SK-N-SH (cell line): ENCODE data around the gene TMEM214. TPM values are rescaled to one million over a fixed set of nuclear protein-coding genes. Genes with fewer than 3 reads are reported as not detected.

Experiments used
- CTCF ChIA-PET: fragments of 300-600, 350-600 bp; formaldehyde crosslinking; extraction: SDS; loops from one replicate; lab custom pipeline; 2021; lab: Yijun Ruan, JAX
- POLR2A ChIA-PET: fragments of 350-600 bp; sonication (Branson Sonifier 250); formaldehyde crosslinking; extraction: SDS; loops from one replicate; lab custom pipeline; 2020; ENCODE audit warnings: antibody characterized with exemption, inconsistent platforms; lab: Yijun Ruan, JAX
- DNase-seq: peaks from one replicate; pipeline ENCODE4 v3.0.0; 2012
- H2AFZ ChIP-seq: fragments of 200-600 bp; sonication (generic); 2 replicates; pipeline ENCODE4 v1.8.1; 2016; ENCODE audit warnings: antibody characterized with exemption, mild to moderate bottlenecking, low read depth
- H3F3A ChIP-seq: fragments of 200-600 bp; sonication (generic); replicated peaks from 2 replicates; pipeline ENCODE3; 2016; ENCODE audit warnings: antibody characterized with exemption, mild to moderate bottlenecking; ENCODE audit not compliant: insufficient read depth
- H3K27ac ChIP-seq, 2 experiments: fragments of 200-500 bp in 1 of 2; fragments of 200-600 bp in 1 of 2; sonication (Bioruptor generic) in 1 of 2; sonication (generic), shearing (Covaris generic) in 1 of 2; 2 replicates each; pipeline versions ENCODE4 v1.5.1 to v1.6.1; 2014 to 2016; ENCODE audit warnings: low read depth in 2 of 2, inconsistent platforms in 1 of 2, low read length in 1 of 2, mild to moderate bottlenecking in 1 of 2, mixed read lengths in 1 of 2
- H3K27me3 ChIP-seq: fragments of 200-600 bp; sonication (generic), shearing (Covaris generic); 2 replicates; pipeline ENCODE4 v1.6.1; 2016; ENCODE audit warnings: mixed run types; ENCODE audit not compliant: insufficient read depth
- H3K36me3 ChIP-seq, 2 experiments: fragments of 200-500 bp in 1 of 2; fragments of 200-600 bp in 1 of 2; sonication (Bioruptor generic) in 1 of 2; sonication (generic) in 1 of 2; replicated peaks in 1 of 2; 2 replicates each; pipeline versions ENCODE3 to v1.5.1; 2014 to 2016; ENCODE audit warnings: low read length in 1 of 2, mild to moderate bottlenecking in 1 of 2; ENCODE audit not compliant: insufficient read depth in 2 of 2, control insufficient read depth in 1 of 2
- H3K4me1 ChIP-seq, 2 experiments: fragments of 200-500 bp in 1 of 2; fragments of 200-600 bp in 1 of 2; sonication (Bioruptor generic) in 1 of 2; sonication (generic), shearing (Covaris generic) in 1 of 2; 2 replicates each; pipeline versions ENCODE4 v1.5.1 to v1.6.1; 2014 to 2016; ENCODE audit warnings: low read depth in 1 of 2, low read length in 1 of 2, mixed run types in 1 of 2; ENCODE audit not compliant: insufficient read depth in 2 of 2, control insufficient read depth in 1 of 2
- H3K4me2 ChIP-seq: fragments of 200-600 bp; sonication (generic), shearing (Covaris generic); 2 replicates; pipeline ENCODE4 v1.6.1; 2017; ENCODE audit warnings: mixed run types
- H3K4me3 ChIP-seq, 2 experiments: fragments of 200-500 bp in 1 of 2; fragments of 200-600 bp in 1 of 2; sonication (Bioruptor generic) in 1 of 2; sonication (generic), shearing (Covaris generic) in 1 of 2; 2 replicates each; pipeline versions ENCODE4 v1.5.1 to v1.8.1; 2014 to 2016; ENCODE audit warnings: low read depth in 2 of 2, inconsistent platforms in 1 of 2, low read length in 1 of 2, mild to moderate bottlenecking in 1 of 2, mixed read lengths in 1 of 2, moderate library complexity in 1 of 2
- H3K79me2 ChIP-seq: fragments of 200-600 bp; sonication (generic); 2 replicates; pipeline ENCODE4 v1.8.1; 2017; ENCODE audit warnings: mild to moderate bottlenecking; ENCODE audit not compliant: insufficient read depth
- H3K9ac ChIP-seq: fragments of 200-600 bp; sonication (generic); 2 replicates; pipeline ENCODE4 v1.6.1; 2017; ENCODE audit warnings: mixed run types
- H3K9me2 ChIP-seq: fragments of 200-600 bp; sonication (generic); 2 replicates; pipeline ENCODE4 v1.6.1; 2017; ENCODE audit warnings: mixed run types
- H3K9me3 ChIP-seq: fragments of 200-600 bp; sonication (generic); 2 replicates; pipeline ENCODE4 v1.6.1; 2017; ENCODE audit warnings: mixed run types, mild to moderate bottlenecking, moderate library complexity
- H4K20me1 ChIP-seq: fragments of 200-600 bp; sonication (generic); 2 replicates; pipeline ENCODE4 v1.6.1; 2017; ENCODE audit warnings: mild to moderate bottlenecking, mixed run types; ENCODE audit not compliant: insufficient read depth
- EP300 ChIP-seq, 2 experiments: IDR thresholded peaks; 2 replicates each; pipeline versions ENCODE4 v1.4.0 to v1.6.1; 2012; ENCODE audit warnings: borderline replicate concordance in 1 of 2, low read depth in 1 of 2, low read length in 1 of 2
- EZH2phosphoT487 ChIP-seq: fragments of 200-600 bp; sonication (generic); IDR thresholded peaks from 2 replicates; pipeline ENCODE4 v1.6.1; 2017; ENCODE audit warnings: low read depth, mixed run types, mild to moderate bottlenecking, antibody characterized with exemption, moderate library complexity, borderline replicate concordance
- FOXM1 ChIP-seq: IDR thresholded peaks from 2 replicates; pipeline ENCODE4 v1.4.0; 2012; ENCODE audit warnings: low read depth, mild to moderate bottlenecking
- GABPA ChIP-seq: IDR thresholded peaks from 2 replicates; pipeline ENCODE4 v1.4.0; 2012; ENCODE audit warnings: low read depth, mild to moderate bottlenecking
- GATA2 ChIP-seq: sonication (generic); formaldehyde crosslinking; IDR thresholded peaks from 2 replicates; pipeline ENCODE4 v1.5.0; 2020; ENCODE audit warnings: mild to moderate bottlenecking, missing genetic modification reagents
- JUND ChIP-seq: IDR thresholded peaks from 2 replicates; pipeline ENCODE4 v1.4.0; 2012
- NFIC ChIP-seq: IDR thresholded peaks from 2 replicates; pipeline ENCODE4 v1.4.0; 2012; ENCODE audit warnings: borderline replicate concordance
- POLR2AphosphoS5 ChIP-seq: IDR thresholded peaks from 2 replicates; pipeline ENCODE4 v1.6.1; 2012; ENCODE audit warnings: low read depth, low read length
- RAD21 ChIP-seq: IDR thresholded peaks from 2 replicates; pipeline ENCODE4 v1.6.1; 2012; ENCODE audit warnings: mild to moderate bottlenecking, low read length
- RXRA ChIP-seq: IDR thresholded peaks from 2 replicates; pipeline ENCODE4 v1.4.0; 2012; ENCODE audit warnings: low read depth, mild to moderate bottlenecking, borderline replicate concordance
- TCF12 ChIP-seq: IDR thresholded peaks from 2 replicates; pipeline ENCODE4 v1.4.0; 2012
- WGBS: methylation state at CpG from one replicate; pipeline ENCODE4 v1.1.6; 2017; ENCODE audit warnings: low lambda C conversion rate; 5-methylcytosine and 5-hydroxymethylcytosine counted together
- polyA plus RNA-seq, 3 experiments: library from polyadenylated mRNA; depleted of rRNA; stranded (reverse); fragments of >200 nt; gene quantifications; 2 replicates each; pipeline ENCODE4 v1.2.3, GENCODE V29; 2012
- TF ChIP-seq, protein P1 (sequence below): fragments of 200-600 bp; sonication (generic); IDR thresholded peaks from 2 replicates; pipeline ENCODE4 v1.6.1; 2017; ENCODE audit warnings: antibody characterized with exemption, mild to moderate bottlenecking, moderate library complexity
- TF ChIP-seq, protein P2 (sequence below): IDR thresholded peaks from 2 replicates; pipeline ENCODE4 v1.4.0; 2012; ENCODE audit warnings: low read depth, borderline replicate concordance
- TF ChIP-seq, protein P3 (sequence below): fragments of 150-350 bp; IDR thresholded peaks from 2 replicates; pipeline ENCODE4 v1.6.1; 2017; ENCODE audit warnings: antibody characterized with exemption, low read length, low read depth, borderline replicate concordance
- TF ChIP-seq, protein P4 (sequence below): IDR thresholded peaks from 2 replicates; pipeline ENCODE4; 2012
- TF ChIP-seq, protein P5 (sequence below): IDR thresholded peaks from 2 replicates; pipeline ENCODE4 v1.4.0; 2012; ENCODE audit warnings: low read depth, borderline replicate concordance
- TF ChIP-seq, protein P6 (sequence below): fragments of 150-350 bp; IDR thresholded peaks from 2 replicates; pipeline ENCODE4 v1.6.1; 2016; ENCODE audit warnings: mild to moderate bottlenecking, low read depth, low read length
- TF ChIP-seq, protein P7 (sequence below): IDR thresholded peaks from 2 replicates; pipeline ENCODE4 v1.6.1; 2012; ENCODE audit warnings: mild to moderate bottlenecking, low read depth, low read length, moderate library complexity

TMEM214 gene
- polyA plus RNA-seq, 1 of the 3 experiments (the other 2 are of a cell fraction) = 69.4 TPM

DNA sequence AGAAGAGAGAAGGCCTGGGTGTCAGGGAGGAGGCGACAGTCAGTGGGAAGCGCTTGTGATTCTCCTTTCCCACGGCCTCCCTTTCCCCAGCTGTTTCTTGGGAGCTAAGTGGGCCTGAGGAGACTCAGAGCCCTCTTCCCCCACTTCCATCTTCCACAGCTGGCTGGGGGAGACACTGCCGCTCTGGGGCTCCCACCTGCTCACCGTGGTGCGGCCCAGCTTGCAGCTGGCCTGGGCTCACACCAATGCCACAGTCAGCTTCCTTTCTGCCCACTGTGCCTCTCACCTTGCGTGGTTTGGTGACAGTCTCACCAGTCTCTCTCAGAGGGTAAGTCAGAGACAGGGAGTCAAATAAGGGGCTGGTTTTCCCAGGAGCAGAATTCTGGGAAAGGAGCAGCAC lies 7.1 kb downstream of the TMEM214 start:
- peaks cover 17% of the 10 kb centered on the region for H3K79me2 ChIP-seq
- no peak overlapping the region for H3K4me2 ChIP-seq
- H3K27me3 ChIP-seq = no peaks in the 10 kb centered on the region
- peaks cover 15% of the 10 kb centered on the region for H3F3A ChIP-seq
- no peak overlapping the region for H3K4me3 ChIP-seq
- WGBS = 94% methylated on average over 7 of the region's 7 CpGs
- no peak overlapping the region for H2AFZ ChIP-seq
- no peak overlapping the region for H3K27ac ChIP-seq
- ChIA-PET POLR2A (interaction anchor here (0.6 to 2.7 kb wide), 3 partner anchors 9 to 306 kb away, joined by 3 to 8 read pairs (median 4); partner anchors contain the start of gene AGBL5), CTCF (interaction anchor here (0.8 to 2.3 kb wide), 7 partner anchors 10 to 78 kb away, joined by 3 to 12 read pairs (median 6); partner anchors contain the start of gene KHK)
- no peak for TF ChIP-seq EZH2phosphoT487
- no peak for TF ChIP-seq NFIC
- TF ChIP-seq JUND = no peak
- TF ChIP-seq TCF12 = no peak
- no peak for TF ChIP-seq RXRA
- TF ChIP-seq EP300 (IDR thresholded peaks at IDR 0.05; ENCODE audit: borderline replicate concordance in 1 of 2, low read depth in 1 of 2, low read length in 1 of 2) = no peak
- TF ChIP-seq GATA2 (CRISPR knock-in tag) = no peak
- TF ChIP-seq, protein P1, sequence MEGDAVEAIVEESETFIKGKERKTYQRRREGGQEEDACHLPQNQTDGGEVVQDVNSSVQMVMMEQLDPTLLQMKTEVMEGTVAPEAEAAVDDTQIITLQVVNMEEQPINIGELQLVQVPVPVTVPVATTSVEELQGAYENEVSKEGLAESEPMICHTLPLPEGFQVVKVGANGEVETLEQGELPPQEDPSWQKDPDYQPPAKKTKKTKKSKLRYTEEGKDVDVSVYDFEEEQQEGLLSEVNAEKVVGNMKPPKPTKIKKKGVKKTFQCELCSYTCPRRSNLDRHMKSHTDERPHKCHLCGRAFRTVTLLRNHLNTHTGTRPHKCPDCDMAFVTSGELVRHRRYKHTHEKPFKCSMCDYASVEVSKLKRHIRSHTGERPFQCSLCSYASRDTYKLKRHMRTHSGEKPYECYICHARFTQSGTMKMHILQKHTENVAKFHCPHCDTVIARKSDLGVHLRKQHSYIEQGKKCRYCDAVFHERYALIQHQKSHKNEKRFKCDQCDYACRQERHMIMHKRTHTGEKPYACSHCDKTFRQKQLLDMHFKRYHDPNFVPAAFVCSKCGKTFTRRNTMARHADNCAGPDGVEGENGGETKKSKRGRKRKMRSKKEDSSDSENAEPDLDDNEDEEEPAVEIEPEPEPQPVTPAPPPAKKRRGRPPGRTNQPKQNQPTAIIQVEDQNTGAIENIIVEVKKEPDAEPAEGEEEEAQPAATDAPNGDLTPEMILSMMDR = no peak
- no peak for TF ChIP-seq FOXM1
- TF ChIP-seq, protein P2, sequence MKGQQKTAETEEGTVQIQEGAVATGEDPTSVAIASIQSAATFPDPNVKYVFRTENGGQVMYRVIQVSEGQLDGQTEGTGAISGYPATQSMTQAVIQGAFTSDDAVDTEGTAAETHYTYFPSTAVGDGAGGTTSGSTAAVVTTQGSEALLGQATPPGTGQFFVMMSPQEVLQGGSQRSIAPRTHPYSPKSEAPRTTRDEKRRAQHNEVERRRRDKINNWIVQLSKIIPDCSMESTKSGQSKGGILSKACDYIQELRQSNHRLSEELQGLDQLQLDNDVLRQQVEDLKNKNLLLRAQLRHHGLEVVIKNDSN = no peak
- no peak for TF ChIP-seq RAD21
- TF ChIP-seq GABPA = no peak
- no peak for TF ChIP-seq POLR2AphosphoS5
- TF ChIP-seq, protein P3, sequence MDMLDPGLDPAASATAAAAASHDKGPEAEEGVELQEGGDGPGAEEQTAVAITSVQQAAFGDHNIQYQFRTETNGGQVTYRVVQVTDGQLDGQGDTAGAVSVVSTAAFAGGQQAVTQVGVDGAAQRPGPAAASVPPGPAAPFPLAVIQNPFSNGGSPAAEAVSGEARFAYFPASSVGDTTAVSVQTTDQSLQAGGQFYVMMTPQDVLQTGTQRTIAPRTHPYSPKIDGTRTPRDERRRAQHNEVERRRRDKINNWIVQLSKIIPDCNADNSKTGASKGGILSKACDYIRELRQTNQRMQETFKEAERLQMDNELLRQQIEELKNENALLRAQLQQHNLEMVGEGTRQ = no peak
- TF ChIP-seq, protein P4, sequence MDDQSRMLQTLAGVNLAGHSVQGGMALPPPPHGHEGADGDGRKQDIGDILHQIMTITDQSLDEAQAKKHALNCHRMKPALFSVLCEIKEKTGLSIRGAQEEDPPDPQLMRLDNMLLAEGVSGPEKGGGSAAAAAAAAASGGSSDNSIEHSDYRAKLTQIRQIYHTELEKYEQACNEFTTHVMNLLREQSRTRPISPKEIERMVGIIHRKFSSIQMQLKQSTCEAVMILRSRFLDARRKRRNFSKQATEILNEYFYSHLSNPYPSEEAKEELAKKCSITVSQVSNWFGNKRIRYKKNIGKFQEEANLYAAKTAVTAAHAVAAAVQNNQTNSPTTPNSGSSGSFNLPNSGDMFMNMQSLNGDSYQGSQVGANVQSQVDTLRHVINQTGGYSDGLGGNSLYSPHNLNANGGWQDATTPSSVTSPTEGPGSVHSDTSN = no peak
- TF ChIP-seq, protein P5, sequence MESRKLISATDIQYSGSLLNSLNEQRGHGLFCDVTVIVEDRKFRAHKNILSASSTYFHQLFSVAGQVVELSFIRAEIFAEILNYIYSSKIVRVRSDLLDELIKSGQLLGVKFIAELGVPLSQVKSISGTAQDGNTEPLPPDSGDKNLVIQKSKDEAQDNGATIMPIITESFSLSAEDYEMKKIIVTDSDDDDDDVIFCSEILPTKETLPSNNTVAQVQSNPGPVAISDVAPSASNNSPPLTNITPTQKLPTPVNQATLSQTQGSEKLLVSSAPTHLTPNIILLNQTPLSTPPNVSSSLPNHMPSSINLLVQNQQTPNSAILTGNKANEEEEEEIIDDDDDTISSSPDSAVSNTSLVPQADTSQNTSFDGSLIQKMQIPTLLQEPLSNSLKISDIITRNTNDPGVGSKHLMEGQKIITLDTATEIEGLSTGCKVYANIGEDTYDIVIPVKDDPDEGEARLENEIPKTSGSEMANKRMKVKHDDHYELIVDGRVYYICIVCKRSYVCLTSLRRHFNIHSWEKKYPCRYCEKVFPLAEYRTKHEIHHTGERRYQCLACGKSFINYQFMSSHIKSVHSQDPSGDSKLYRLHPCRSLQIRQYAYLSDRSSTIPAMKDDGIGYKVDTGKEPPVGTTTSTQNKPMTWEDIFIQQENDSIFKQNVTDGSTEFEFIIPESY = no peak
- TF ChIP-seq, protein P6, sequence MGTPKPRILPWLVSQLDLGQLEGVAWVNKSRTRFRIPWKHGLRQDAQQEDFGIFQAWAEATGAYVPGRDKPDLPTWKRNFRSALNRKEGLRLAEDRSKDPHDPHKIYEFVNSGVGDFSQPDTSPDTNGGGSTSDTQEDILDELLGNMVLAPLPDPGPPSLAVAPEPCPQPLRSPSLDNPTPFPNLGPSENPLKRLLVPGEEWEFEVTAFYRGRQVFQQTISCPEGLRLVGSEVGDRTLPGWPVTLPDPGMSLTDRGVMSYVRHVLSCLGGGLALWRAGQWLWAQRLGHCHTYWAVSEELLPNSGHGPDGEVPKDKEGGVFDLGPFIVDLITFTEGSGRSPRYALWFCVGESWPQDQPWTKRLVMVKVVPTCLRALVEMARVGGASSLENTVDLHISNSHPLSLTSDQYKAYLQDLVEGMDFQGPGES = no peak
- TF ChIP-seq, protein P7, sequence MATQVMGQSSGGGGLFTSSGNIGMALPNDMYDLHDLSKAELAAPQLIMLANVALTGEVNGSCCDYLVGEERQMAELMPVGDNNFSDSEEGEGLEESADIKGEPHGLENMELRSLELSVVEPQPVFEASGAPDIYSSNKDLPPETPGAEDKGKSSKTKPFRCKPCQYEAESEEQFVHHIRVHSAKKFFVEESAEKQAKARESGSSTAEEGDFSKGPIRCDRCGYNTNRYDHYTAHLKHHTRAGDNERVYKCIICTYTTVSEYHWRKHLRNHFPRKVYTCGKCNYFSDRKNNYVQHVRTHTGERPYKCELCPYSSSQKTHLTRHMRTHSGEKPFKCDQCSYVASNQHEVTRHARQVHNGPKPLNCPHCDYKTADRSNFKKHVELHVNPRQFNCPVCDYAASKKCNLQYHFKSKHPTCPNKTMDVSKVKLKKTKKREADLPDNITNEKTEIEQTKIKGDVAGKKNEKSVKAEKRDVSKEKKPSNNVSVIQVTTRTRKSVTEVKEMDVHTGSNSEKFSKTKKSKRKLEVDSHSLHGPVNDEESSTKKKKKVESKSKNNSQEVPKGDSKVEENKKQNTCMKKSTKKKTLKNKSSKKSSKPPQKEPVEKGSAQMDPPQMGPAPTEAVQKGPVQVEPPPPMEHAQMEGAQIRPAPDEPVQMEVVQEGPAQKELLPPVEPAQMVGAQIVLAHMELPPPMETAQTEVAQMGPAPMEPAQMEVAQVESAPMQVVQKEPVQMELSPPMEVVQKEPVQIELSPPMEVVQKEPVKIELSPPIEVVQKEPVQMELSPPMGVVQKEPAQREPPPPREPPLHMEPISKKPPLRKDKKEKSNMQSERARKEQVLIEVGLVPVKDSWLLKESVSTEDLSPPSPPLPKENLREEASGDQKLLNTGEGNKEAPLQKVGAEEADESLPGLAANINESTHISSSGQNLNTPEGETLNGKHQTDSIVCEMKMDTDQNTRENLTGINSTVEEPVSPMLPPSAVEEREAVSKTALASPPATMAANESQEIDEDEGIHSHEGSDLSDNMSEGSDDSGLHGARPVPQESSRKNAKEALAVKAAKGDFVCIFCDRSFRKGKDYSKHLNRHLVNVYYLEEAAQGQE = no peak
- peaks cover 28 to 81% of the 10 kb centered on the region in 2 experiments for H3K36me3 ChIP-seq
- no peaks in the 10 kb centered on the region for H3K9me2 ChIP-seq
- H4K20me1 ChIP-seq = no peaks in the 10 kb centered on the region; the same call in 1 of the 2 replicates
- H3K9me3 ChIP-seq = no peaks in the 10 kb centered on the region
- no peak overlapping the region for H3K9ac ChIP-seq
- DNase-seq = no peak
- H3K4me1 ChIP-seq = peaks cover 0 to 9% of the 10 kb centered on the region in 2 experiments; a peak in 1 of 4 replicates
